ENCODE data around the gene FAM168B. TPM values are rescaled to one million over a fixed set of nuclear protein-coding genes. Genes with fewer than 3 reads are reported as not detected.

The FAM168B gene
- total RNA-seq, 1 experiment from 2014 or later, result 79.6 TPM

GRCh38 chr2:131067465-131068125, 25.7 kb downstream of the FAM168B start:
- H2AFZ ChIP-seq, result no peak overlapping the region
- peaks cover 11% of the 10 kb centered on the region for H3K36me3 ChIP-seq (ENCODE audit: low read depth)
- H3K27me3 ChIP-seq (ENCODE audit: insufficient read depth, low read depth), result no peaks in the 10 kb centered on the region
- peaks cover 65% of the 10 kb centered on the region for H3K79me2 ChIP-seq (ENCODE audit: low read depth)
- ChIA-PET CTCF (no interaction called here), POLR2A (ENCODE audit: unreplicated experiment) (no interaction called here)
- no peak overlapping the region for H3K27ac ChIP-seq
- peaks cover 41% of the 10 kb centered on the region for H4K20me1 ChIP-seq (ENCODE audit: insufficient read depth)
- no TSS peak for BruUV-seq (replicated peaks)
- TF ChIP-seq EZH2 (IDR thresholded peaks at IDR 0.05; ENCODE audit: low read depth) (no peak), CTCF (conservative IDR thresholded peaks at IDR 0.05) (no peak)
- no peaks in the 10 kb centered on the region for H3K4me1 ChIP-seq (replicated peaks; ENCODE audit: insufficient read depth)
- H3K9me3 ChIP-seq (ENCODE audit: insufficient read depth, low read depth), result no peaks in the 10 kb centered on the region
- no peak overlapping the region for H3K4me3 ChIP-seq
- intact Hi-C loops (cut with micrococcal nuclease; ENCODE audit: unreplicated experiment), result no loop called here
- no peaks in the 10 kb centered on the region for H3K9me2 ChIP-seq (ENCODE audit: insufficient read depth)
- no peak for DNase-seq
- H3K4me2 ChIP-seq, result no peak overlapping the region
- no peaks in the 10 kb centered on the region; the same call in none of the 2 replicates for H3F3A ChIP-seq (ENCODE audit: insufficient read depth, low read depth)

DNA sequence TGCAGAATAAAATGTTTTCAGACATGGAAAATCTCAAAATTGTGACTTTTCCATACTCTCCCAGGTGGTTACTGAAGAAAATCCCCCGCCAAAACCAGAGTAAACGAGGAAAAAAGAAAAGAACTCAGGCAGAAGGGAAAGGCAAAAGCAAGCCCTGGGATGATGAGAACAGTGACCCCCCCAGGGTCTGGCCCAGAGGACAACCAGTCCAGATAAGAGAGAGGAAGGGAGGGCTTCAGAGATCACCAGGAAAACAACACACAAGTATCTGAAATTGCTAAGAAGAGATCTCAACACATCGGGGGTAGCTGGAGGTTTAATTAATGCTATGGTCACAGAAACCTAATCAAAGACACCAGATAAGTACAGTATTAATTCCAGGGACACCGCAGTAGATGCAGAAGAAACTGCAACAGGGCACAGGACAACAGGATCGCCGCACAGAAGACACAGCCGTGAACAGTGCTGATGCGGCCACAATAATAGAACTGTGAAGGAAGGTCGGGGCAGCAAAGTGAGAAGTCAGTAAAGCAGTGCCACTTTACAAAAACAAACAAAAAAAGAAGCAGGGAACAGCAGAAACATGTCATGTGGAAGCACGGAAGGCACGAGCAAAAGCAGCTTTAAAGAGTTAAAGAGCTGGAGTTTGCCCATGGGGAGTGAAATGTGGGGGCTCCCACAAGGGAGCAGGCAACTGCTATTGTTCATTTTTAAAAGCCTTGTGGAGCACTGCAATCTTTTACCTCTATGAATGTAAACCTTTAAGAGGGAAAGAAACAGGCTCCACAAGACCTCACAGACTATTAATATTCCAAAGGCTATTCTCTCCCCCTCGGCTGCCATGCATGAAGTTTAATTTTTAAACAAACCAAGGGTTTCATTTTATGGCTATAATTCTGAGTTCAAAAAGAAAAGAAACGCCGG, 28.4 kb downstream of the FAM168B start:
- no peaks in the 10 kb centered on the region for H3K4me1 ChIP-seq (replicated peaks; ENCODE audit: insufficient read depth)
- no peaks in the 10 kb centered on the region for H3K27me3 ChIP-seq (ENCODE audit: insufficient read depth, low read depth)
- H3K36me3 ChIP-seq (ENCODE audit: low read depth), result peaks cover 14% of the 10 kb centered on the region
- no peak for DNase-seq
- H4K20me1 ChIP-seq (ENCODE audit: insufficient read depth), result peaks cover 51% of the 10 kb centered on the region
- H3K9me3 ChIP-seq (ENCODE audit: insufficient read depth, low read depth), result no peaks in the 10 kb centered on the region
- H3K4me2 ChIP-seq, result no peak overlapping the region
- no peaks in the 10 kb centered on the region for H3K9me2 ChIP-seq (ENCODE audit: insufficient read depth)
- ChIA-PET POLR2A (ENCODE audit: unreplicated experiment) (no interaction called here), CTCF (no interaction called here)
- no peak overlapping the region for H3K27ac ChIP-seq
- peaks cover 69% of the 10 kb centered on the region for H3K79me2 ChIP-seq (ENCODE audit: low read depth)
- no TSS peak for BruUV-seq (replicated peaks)
- TF ChIP-seq CTCF (conservative IDR thresholded peaks at IDR 0.05) (no peak), EZH2 (IDR thresholded peaks at IDR 0.05; ENCODE audit: low read depth) (no peak)
- H2AFZ ChIP-seq, result no peak overlapping the region
- intact Hi-C loops (cut with micrococcal nuclease; ENCODE audit: unreplicated experiment), result no loop called here
- H3K4me3 ChIP-seq, result no peak overlapping the region
- H3F3A ChIP-seq (ENCODE audit: insufficient read depth, low read depth), result no peaks in the 10 kb centered on the region; the same call in none of the 2 replicates

DNA sequence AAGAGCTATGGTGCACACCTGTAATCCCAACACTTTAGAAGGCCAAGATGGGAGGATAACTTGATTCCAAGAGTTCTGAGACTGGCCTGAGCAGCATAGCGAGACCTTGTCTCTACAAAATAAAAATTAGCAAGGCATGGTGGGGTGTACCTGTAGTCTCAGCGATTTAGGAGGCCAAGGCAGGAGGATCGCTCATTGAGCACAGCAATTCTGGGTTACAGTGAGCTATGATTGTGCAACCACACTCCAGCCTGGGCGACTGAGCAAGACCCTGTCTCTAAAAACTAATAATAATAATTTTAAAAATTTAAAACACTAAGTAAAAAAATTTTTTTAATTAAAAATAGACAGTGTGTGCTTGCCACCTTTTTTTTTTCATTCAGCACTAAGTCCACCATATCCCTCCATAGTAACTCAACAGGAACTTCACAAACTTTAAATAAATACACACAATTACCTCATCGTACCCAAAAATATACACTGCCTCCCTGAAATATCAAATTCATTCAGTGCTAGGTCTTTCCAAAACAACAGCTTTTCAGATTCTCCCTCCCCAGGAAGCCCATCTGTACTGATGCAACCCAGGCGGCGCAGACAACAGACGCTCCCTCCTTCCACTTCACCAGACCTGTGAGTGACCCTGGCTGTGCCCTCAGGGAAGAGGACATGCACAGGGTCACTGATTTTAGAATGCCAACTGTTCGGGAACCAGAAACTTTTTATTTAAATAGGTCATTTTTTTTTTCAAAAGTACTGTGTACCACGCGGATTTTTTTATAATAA, 29.6 kb downstream of the FAM168B start:
- Histone ChIP-seq H3K79me2 (ENCODE audit: low read depth) (peaks cover 73% of the 10 kb centered on the region), H3K27ac (no peak overlapping the region), H3K27me3 (ENCODE audit: insufficient read depth, low read depth) (no peaks in the 10 kb centered on the region), H3K9me3 (ENCODE audit: insufficient read depth, low read depth) (no peaks in the 10 kb centered on the region), H3F3A (ENCODE audit: insufficient read depth, low read depth) (no peaks in the 10 kb centered on the region; the same call in none of the 2 replicates), H3K4me2 (no peak overlapping the region), H3K4me1 (replicated peaks; ENCODE audit: insufficient read depth) (no peaks in the 10 kb centered on the region), H3K36me3 (ENCODE audit: low read depth) (peaks cover 8% of the 10 kb centered on the region), H2AFZ (no peak overlapping the region), H3K9me2 (ENCODE audit: insufficient read depth) (no peaks in the 10 kb centered on the region), H3K4me3 (no peak overlapping the region), H4K20me1 (ENCODE audit: insufficient read depth) (peaks cover 61% of the 10 kb centered on the region)
- intact Hi-C loops (cut with micrococcal nuclease; ENCODE audit: unreplicated experiment), result no loop called here
- BruUV-seq (replicated peaks), result no TSS peak
- DNase-seq, result no peak
- CTCF ChIA-PET, result interaction anchor here (0.5 kb wide), 1 partner anchor 21 kb away, joined by 5 read pairs; no protein-coding TSS in a partner anchor
- no peak for TF ChIP-seq EZH2 (IDR thresholded peaks at IDR 0.05; ENCODE audit: low read depth)
- TF ChIP-seq CTCF (conservative IDR thresholded peaks at IDR 0.05), result no peak
- POLR2A ChIA-PET (ENCODE audit: unreplicated experiment), result no interaction called here
